CD8-positive, alpha-beta memory T cell (primary cell): Measurements from ENCODE around the gene DTYMK. TPM values are rescaled to one million over a fixed set of nuclear protein-coding genes. Genes with fewer than 3 reads are reported as not detected.
A peak's percentile ranks its signal among the peaks of the same experiment; 100 is the strongest.
"Not testable (repeated sequence)": the region's sequence is repeated elsewhere in the genome, so short reads cannot be mapped to it uniquely, and the experiment has no call there.

Source experiments
- CTCF ChIA-PET: fragments of 350-600 bp; sonication (Branson Sonifier 250); formaldehyde crosslinking; loops from one replicate; lab custom pipeline; 2021; ENCODE audit warnings: antibody characterized with exemption; lab: Charles Lee
- POLR2A ChIA-PET: fragments of 350-600 bp; sonication (Branson Sonifier 250); formaldehyde crosslinking; loops from one replicate; lab custom pipeline; 2021; ENCODE audit warnings: antibody characterized with exemption; lab: Charles Lee
- DNase-seq, 5 donors: peaks; one replicate each; pipeline versions ENCODE4 v3.0.0 to v3.0.0-alpha.2; 2020 to 2022; ENCODE audit warnings: mixed read lengths in 1 of 5
- H3K27ac ChIP-seq: one replicate; pipeline ENCODE4 v1.7.0; 2013; ENCODE audit warnings: low read depth, mild to moderate bottlenecking, low read length, moderate library complexity
- H3K27me3 ChIP-seq: 2 replicates; pipeline ENCODE4 v1.7.0; 2013; ENCODE audit warnings: low read length, mild to moderate bottlenecking; ENCODE audit not compliant: insufficient read depth, poor library complexity, severe bottlenecking
- H3K36me3 ChIP-seq: 2 replicates; pipeline ENCODE4 v1.7.0; 2013; ENCODE audit warnings: mild to moderate bottlenecking, low read length, moderate library complexity; ENCODE audit not compliant: insufficient read depth
- H3K4me1 ChIP-seq: 2 replicates; pipeline ENCODE4 v1.7.0; 2013; ENCODE audit warnings: mild to moderate bottlenecking, low read length, moderate library complexity; ENCODE audit not compliant: insufficient read depth
- H3K4me3 ChIP-seq: 2 replicates; pipeline ENCODE4 v1.7.0; 2013; ENCODE audit warnings: mild to moderate bottlenecking, low read length
- H3K9me3 ChIP-seq: 2 replicates; pipeline ENCODE4 v1.7.0; 2013; ENCODE audit warnings: mild to moderate bottlenecking, low read length
- H3K27ac Mint-ChIP-seq, 8 donors: one replicate each; pipeline ENCODE4 v1.8.0; 2020 to 2021; ENCODE audit warnings: mixed read lengths in 8 of 8, mild to moderate bottlenecking in 6 of 8, inconsistent platforms in 3 of 8, moderate library complexity in 3 of 8
- H3K27me3 Mint-ChIP-seq, 2 donors: one replicate each; pipeline ENCODE4 v1.8.0; 2020 to 2021; ENCODE audit warnings: mixed read lengths in 2 of 2, mild to moderate bottlenecking in 1 of 2, moderate library complexity in 1 of 2
- H3K36me3 Mint-ChIP-seq, 3 donors: one replicate each; pipeline ENCODE4 v1.8.0; 2020 to 2021; ENCODE audit warnings: mixed read lengths in 3 of 3, inconsistent platforms in 1 of 3, mild to moderate bottlenecking in 1 of 3
- H3K4me1 Mint-ChIP-seq, 3 donors: one replicate each; pipeline ENCODE4 v1.8.0; 2020 to 2021; ENCODE audit warnings: mixed read lengths in 3 of 3, inconsistent platforms in 1 of 3, mild to moderate bottlenecking in 1 of 3
- H3K4me3 Mint-ChIP-seq, 7 donors: one replicate each; pipeline ENCODE4 v1.8.0; 2020 to 2021; ENCODE audit warnings: mixed read lengths in 7 of 7, mild to moderate bottlenecking in 6 of 7, moderate library complexity in 4 of 7, inconsistent platforms in 2 of 7
- H3K9me3 Mint-ChIP-seq, 5 donors: one replicate each; pipeline ENCODE4 v1.8.0; 2020 to 2022; ENCODE audit warnings: mixed read lengths in 5 of 5, mild to moderate bottlenecking in 3 of 5, moderate library complexity in 2 of 5, inconsistent platforms in 1 of 5
- polyA plus RNA-seq: library from polyadenylated mRNA; unstranded; fragments of 300-500 nt; fragmentation: Illumina TruSeq; gene quantifications from one replicate; pipeline ENCODE4 v1.2.3, GENCODE V29; 2021
- total RNA-seq, 2 experiments: library from RNA; stranded (reverse); gene quantifications; one replicate each; pipeline ENCODE4 v1.2.3, GENCODE V29; 2021

Gene DTYMK
- total and polyA plus RNA-seq, 3 experiments from 2014 or later, result 41.1 to 134 (median 131) TPM

GRCh38 chr2:241668839-241669238, 17.8 kb downstream of the DTYMK start:
- Histone ChIP-seq H3K27ac (no peak overlapping the region), H3K4me1 (no peaks in the 10 kb centered on the region), H3K4me3 (no peak overlapping the region), H3K36me3 (no peaks in the 10 kb centered on the region), H3K9me3 (no peaks in the 10 kb centered on the region), H3K27me3 (no peaks in the 10 kb centered on the region)
- Mint-ChIP-seq H3K27me3 (no peaks in the 10 kb centered on the region), H3K36me3 (peaks cover 0 to 71% (median 0%) of the 10 kb centered on the region in 3 donors), H3K9me3 (no peaks in the 10 kb centered on the region), H3K4me3 (no peak overlapping the region), H3K4me1 (peaks cover 6 to 14% (median 14%) of the 10 kb centered on the region in 3 donors), H3K27ac (no peak overlapping the region)
- CTCF ChIA-PET, result interaction anchor here (2.5 kb wide), 1 partner anchor 9 kb away, joined by 8 read pairs; no protein-coding TSS in a partner anchor
- no peak for DNase-seq
- POLR2A ChIA-PET, result no interaction called here

- Histone ChIP-seq H3K4me3 (no peak overlapping the region), H3K4me1 (no peaks in the 10 kb centered on the region), H3K9me3 (no peaks in the 10 kb centered on the region), H3K27me3 (no peaks in the 10 kb centered on the region), H3K36me3 (no peaks in the 10 kb centered on the region), H3K27ac (no peak overlapping the region)
- Mint-ChIP-seq H3K9me3 (no peaks in the 10 kb centered on the region), H3K4me1 (peaks cover 3 to 9% (median 9%) of the 10 kb centered on the region in 3 donors), H3K36me3 (peaks cover 0 to 66% (median 0%) of the 10 kb centered on the region in 3 donors), H3K27me3 (no peaks in the 10 kb centered on the region), H3K27ac (no peak overlapping the region), H3K4me3 (no peak overlapping the region)
- no peak for DNase-seq
- POLR2A ChIA-PET, result no interaction called here
- CTCF ChIA-PET, result interaction anchor here (2.5 kb wide), 1 partner anchor 9 kb away, joined by 8 read pairs; no protein-coding TSS in a partner anchor
These were observed 18.3 kb downstream of the DTYMK start for GRCh38 chr2:241668354-241668753.

- no peak overlapping the region for H3K27ac ChIP-seq
- H3K4me1 ChIP-seq, result no peaks in the 10 kb centered on the region
- Mint-ChIP-seq H3K27me3 (no peaks in the 10 kb centered on the region), H3K4me1 (peaks cover 3 to 9% (median 5%) of the 10 kb centered on the region in 3 donors), H3K36me3 (peaks cover 0 to 61% (median 0%) of the 10 kb centered on the region in 3 donors), H3K4me3 (no peak overlapping the region), H3K27ac (no peak overlapping the region), H3K9me3 (no peaks in the 10 kb centered on the region)
- H3K27me3 ChIP-seq, result no peaks in the 10 kb centered on the region
- H3K9me3 ChIP-seq, result no peaks in the 10 kb centered on the region
- H3K36me3 ChIP-seq, result peaks cover 4% of the 10 kb centered on the region
- POLR2A ChIA-PET, result no interaction called here
- CTCF ChIA-PET, result no interaction called here
- no peak for DNase-seq
- H3K4me3 ChIP-seq, result no peak overlapping the region
These were observed 19.8 kb downstream of the DTYMK start for GRCh38 chr2:241666627-241667400.

- POLR2A ChIA-PET, result no interaction called here
- Histone ChIP-seq H3K4me1 (no peaks in the 10 kb centered on the region), H3K36me3 (peaks cover 10% of the 10 kb centered on the region), H3K4me3 (no peak overlapping the region), H3K27ac (no peak overlapping the region), H3K9me3 (no peaks in the 10 kb centered on the region), H3K27me3 (no peaks in the 10 kb centered on the region)
- CTCF ChIA-PET, result no interaction called here
- H3K4me1 Mint-ChIP-seq, result peaks cover 3 to 9% (median 5%) of the 10 kb centered on the region in 3 donors
- no peaks in the 10 kb centered on the region for H3K9me3 Mint-ChIP-seq
- no peaks in the 10 kb centered on the region for H3K27me3 Mint-ChIP-seq
- H3K36me3 Mint-ChIP-seq, result peaks cover 0 to 60% (median 2%) of the 10 kb centered on the region in 3 donors
- peak overlapping the region in 2 of 8 donors; percentile 31 to 54 for H3K27ac Mint-ChIP-seq
- H3K4me3 Mint-ChIP-seq, result no peak overlapping the region
- no peak for DNase-seq
These were observed 20.7 kb downstream of the DTYMK start for GRCh38 chr2:241665731-241666440.

GRCh38 chr2:241662731-241663130, 23.9 kb downstream of the DTYMK start:
- H3K27ac Mint-ChIP-seq, H3K9me3 Mint-ChIP-seq, H3K27ac ChIP-seq, H3K9me3 ChIP-seq, H3K4me3 ChIP-seq, POLR2A ChIA-PET, H3K4me1 Mint-ChIP-seq, H3K27me3 Mint-ChIP-seq, CTCF ChIA-PET, H3K27me3 ChIP-seq, DNase-seq, H3K4me1 ChIP-seq, H3K4me3 Mint-ChIP-seq: not testable (repeated sequence)
- peaks cover 0 to 61% (median 13%) of the 10 kb centered on the region in 3 donors for H3K36me3 Mint-ChIP-seq
- peaks cover 17% of the 10 kb centered on the region for H3K36me3 ChIP-seq

- H3K36me3 ChIP-seq, result peaks cover 17% of the 10 kb centered on the region
- POLR2A ChIA-PET, result no interaction called here
- no peak overlapping the region for H3K4me3 ChIP-seq
- Mint-ChIP-seq H3K27me3 (no peaks in the 10 kb centered on the region), H3K4me1 (peaks cover 3 to 7% (median 5%) of the 10 kb centered on the region in 3 donors), H3K9me3 (no peaks in the 10 kb centered on the region), H3K36me3 (peaks cover 0 to 63% (median 15%) of the 10 kb centered on the region in 3 donors), H3K27ac (peak overlapping the region in 2 of 8 donors; percentile 60 to 83), H3K4me3 (no peak overlapping the region)
- no peak overlapping the region for H3K27ac ChIP-seq
- CTCF ChIA-PET, result no interaction called here
- no peaks in the 10 kb centered on the region for H3K9me3 ChIP-seq
- no peaks in the 10 kb centered on the region for H3K4me1 ChIP-seq
- DNase-seq, result no peak
- H3K27me3 ChIP-seq, result no peaks in the 10 kb centered on the region
These were observed 25.9 kb downstream of the DTYMK start for GRCh38 chr2:241660593-241661213.

- H3K27me3 Mint-ChIP-seq, result peaks cover 0 to 1% of the 10 kb centered on the region in 2 donors
- DNase-seq, result peak in 1 of 5 donors; percentile 17
- ChIA-PET CTCF (interaction anchor here (0.6 to 1.6 kb wide), 6 partner anchors 10 to 43 kb away, joined by 3 to 8 read pairs (median 3); partner anchors contain the start of gene ING5), POLR2A (interaction anchor here (0.6 kb wide), 1 partner anchor 745 kb away, joined by 3 read pairs; no protein-coding TSS in a partner anchor)
- peaks cover 25% of the 10 kb centered on the region for H3K36me3 ChIP-seq
- no peaks in the 10 kb centered on the region for H3K27me3 ChIP-seq
- H3K4me3 Mint-ChIP-seq, result peak overlapping the region in 1 of 7 donors; percentile 70
- H3K27ac Mint-ChIP-seq, result no peak overlapping the region
- no peak overlapping the region for H3K27ac ChIP-seq
- no peaks in the 10 kb centered on the region for H3K4me1 Mint-ChIP-seq
- no peak overlapping the region for H3K4me3 ChIP-seq
- peaks cover 0 to 76% (median 21%) of the 10 kb centered on the region in 3 donors for H3K36me3 Mint-ChIP-seq
- no peaks in the 10 kb centered on the region for H3K9me3 Mint-ChIP-seq
- H3K9me3 ChIP-seq, result no peaks in the 10 kb centered on the region
- no peaks in the 10 kb centered on the region for H3K4me1 ChIP-seq
These were observed 27.4 kb downstream of the DTYMK start for GRCh38 chr2:241659150-241659739.
